ENCODE results near the gene SMPD3.

The SMPD3 gene

DNA sequence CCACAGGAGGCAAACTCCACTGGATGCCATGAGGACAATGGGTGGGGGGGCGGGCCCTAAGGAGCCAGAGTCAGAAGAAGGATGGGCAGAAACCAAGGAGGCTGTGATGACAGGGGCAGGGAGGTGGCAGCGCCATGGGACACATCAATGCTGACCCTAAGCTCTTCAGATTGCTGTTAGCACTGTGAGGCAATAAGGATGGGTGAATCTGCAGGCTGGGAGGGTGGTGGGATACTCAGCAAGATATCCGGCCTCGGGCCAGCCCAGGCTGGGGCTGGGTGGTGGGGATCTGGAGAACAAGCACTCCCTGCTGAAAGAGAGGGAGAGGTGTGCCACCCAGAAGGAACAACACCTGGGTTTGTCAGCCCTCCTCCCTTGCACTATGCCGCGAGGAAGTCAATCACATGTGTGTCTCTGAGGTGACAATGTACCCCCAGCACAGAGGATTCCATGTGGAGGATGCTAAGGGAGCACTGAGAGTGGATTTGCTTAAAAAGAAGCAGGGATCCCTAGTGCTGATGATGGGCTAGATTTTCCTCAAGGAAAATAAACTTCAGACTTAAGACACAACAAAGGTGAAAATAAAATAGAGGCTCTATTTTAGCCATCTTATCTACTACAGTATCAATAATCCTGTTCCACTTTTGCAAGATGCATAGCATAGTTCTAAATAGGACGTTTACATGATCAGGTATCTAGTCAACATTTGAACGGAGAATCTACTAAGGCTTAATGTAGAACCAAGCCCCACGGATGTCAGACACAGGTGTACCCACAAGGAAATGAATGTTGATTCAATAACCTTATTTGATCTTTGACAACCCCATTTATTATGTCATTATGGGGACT, 22.6 kb downstream of the SMPD3 start:
- Histone ChIP-seq H3K4me1 (ENCODE audit: control insufficient read depth in 5 of 5, insufficient read depth in 5 of 5, low read length in 5 of 5) (no peaks in the 10 kb centered on the region), H3K4me3 (ENCODE audit: low read depth in 1 of 5, low read length in 5 of 5) (no peak overlapping the region), H3K36me3 (ENCODE audit: control insufficient read depth in 5 of 5, insufficient read depth in 5 of 5, low read length in 5 of 5) (no peaks in the 10 kb centered on the region), H3K9me3 (ENCODE audit: control insufficient read depth in 5 of 5, low read length in 5 of 5) (no peaks in the 10 kb centered on the region), H3K27me3 (ENCODE audit: control insufficient read depth in 5 of 5, insufficient read depth in 4 of 5, low read length in 5 of 5) (no peaks in the 10 kb centered on the region), H3K27ac (ENCODE audit: low read depth, low read length) (no peak overlapping the region), H3K9ac (ENCODE audit: low read length in 5 of 5) (no peak overlapping the region)

- H3K36me3 ChIP-seq (ENCODE audit: control insufficient read depth in 5 of 5, insufficient read depth in 5 of 5, low read length in 5 of 5) = no peaks in the 10 kb centered on the region
- no peaks in the 10 kb centered on the region for H3K4me1 ChIP-seq (ENCODE audit: control insufficient read depth in 5 of 5, insufficient read depth in 5 of 5, low read length in 5 of 5)
- H3K4me3 ChIP-seq (ENCODE audit: low read depth in 1 of 5, low read length in 5 of 5) = no peak overlapping the region
Measured at GRCh38 chr16:68423771-68424170, 24.5 kb downstream of the SMPD3 start.

DNA sequence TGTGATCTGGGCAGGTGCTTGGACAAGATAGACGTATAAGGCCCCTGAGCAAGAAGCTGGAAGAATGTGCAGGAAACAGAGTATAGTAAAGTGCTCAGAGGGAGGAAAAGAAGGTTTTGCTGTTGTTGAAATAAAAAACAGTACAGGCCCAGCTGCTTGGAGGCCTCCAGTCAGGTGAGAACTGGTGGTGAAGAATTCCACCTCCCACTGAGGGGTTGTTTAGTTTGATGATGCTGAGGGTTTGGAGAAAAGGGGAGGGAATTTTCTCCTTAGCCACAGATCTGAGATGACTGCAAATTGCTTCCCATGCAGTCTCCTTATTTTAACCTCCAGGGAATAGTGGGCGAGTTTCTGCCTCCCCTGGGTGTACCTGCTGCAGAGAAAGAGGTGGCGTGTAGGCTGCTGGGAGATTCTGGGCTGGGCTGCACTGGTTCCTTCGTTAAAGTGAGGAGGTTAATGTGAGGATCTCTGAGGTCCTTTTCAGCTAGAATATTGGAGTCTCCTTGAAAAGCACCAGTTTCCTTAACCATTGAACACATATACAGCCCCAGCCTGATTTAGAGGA, 25.8 kb downstream of the SMPD3 start:
- H3K4me1 ChIP-seq (ENCODE audit: control insufficient read depth in 5 of 5, insufficient read depth in 5 of 5, low read length in 5 of 5) = peaks cover 0 to 7% (median 0%) of the 10 kb centered on the region in 5 donors
- H3K27me3 ChIP-seq (ENCODE audit: control insufficient read depth in 5 of 5, insufficient read depth in 4 of 5, low read length in 5 of 5) = no peaks in the 10 kb centered on the region
- no peak overlapping the region for H3K4me3 ChIP-seq (ENCODE audit: low read depth in 1 of 5, low read length in 5 of 5)
- H3K9ac ChIP-seq (ENCODE audit: low read length in 5 of 5) = no peak overlapping the region
- no peaks in the 10 kb centered on the region for H3K9me3 ChIP-seq (ENCODE audit: control insufficient read depth in 5 of 5, low read length in 5 of 5)
- no peak overlapping the region for H3K27ac ChIP-seq (ENCODE audit: low read depth, low read length)
- H3K36me3 ChIP-seq (ENCODE audit: control insufficient read depth in 5 of 5, insufficient read depth in 5 of 5, low read length in 5 of 5) = no peaks in the 10 kb centered on the region

More at GRCh38 chr16:68423771-68424170, 24.5 kb downstream of the SMPD3 start:
- H3K9me3 ChIP-seq (ENCODE audit: control insufficient read depth in 5 of 5, low read length in 5 of 5) = no peaks in the 10 kb centered on the region
- no peak overlapping the region for H3K9ac ChIP-seq (ENCODE audit: low read length in 5 of 5)
- H3K27ac ChIP-seq (ENCODE audit: low read depth, low read length) = no peak overlapping the region
- H3K27me3 ChIP-seq (ENCODE audit: control insufficient read depth in 5 of 5, insufficient read depth in 4 of 5, low read length in 5 of 5) = no peaks in the 10 kb centered on the region

- Histone ChIP-seq H3K27ac (ENCODE audit: low read depth, low read length) (no peak overlapping the region), H3K27me3 (ENCODE audit: control insufficient read depth in 5 of 5, insufficient read depth in 4 of 5, low read length in 5 of 5) (no peaks in the 10 kb centered on the region), H3K9me3 (ENCODE audit: control insufficient read depth in 5 of 5, low read length in 5 of 5) (no peaks in the 10 kb centered on the region), H3K36me3 (ENCODE audit: control insufficient read depth in 5 of 5, insufficient read depth in 5 of 5, low read length in 5 of 5) (no peaks in the 10 kb centered on the region), H3K4me3 (ENCODE audit: low read depth in 1 of 5, low read length in 5 of 5) (no peak overlapping the region), H3K4me1 (ENCODE audit: control insufficient read depth in 5 of 5, insufficient read depth in 5 of 5, low read length in 5 of 5) (peaks cover 0 to 12% (median 0%) of the 10 kb centered on the region in 5 donors), H3K9ac (ENCODE audit: low read length in 5 of 5) (no peak overlapping the region)
Measured at GRCh38 chr16:68421076-68421475, 27.2 kb downstream of the SMPD3 start.

DNA sequence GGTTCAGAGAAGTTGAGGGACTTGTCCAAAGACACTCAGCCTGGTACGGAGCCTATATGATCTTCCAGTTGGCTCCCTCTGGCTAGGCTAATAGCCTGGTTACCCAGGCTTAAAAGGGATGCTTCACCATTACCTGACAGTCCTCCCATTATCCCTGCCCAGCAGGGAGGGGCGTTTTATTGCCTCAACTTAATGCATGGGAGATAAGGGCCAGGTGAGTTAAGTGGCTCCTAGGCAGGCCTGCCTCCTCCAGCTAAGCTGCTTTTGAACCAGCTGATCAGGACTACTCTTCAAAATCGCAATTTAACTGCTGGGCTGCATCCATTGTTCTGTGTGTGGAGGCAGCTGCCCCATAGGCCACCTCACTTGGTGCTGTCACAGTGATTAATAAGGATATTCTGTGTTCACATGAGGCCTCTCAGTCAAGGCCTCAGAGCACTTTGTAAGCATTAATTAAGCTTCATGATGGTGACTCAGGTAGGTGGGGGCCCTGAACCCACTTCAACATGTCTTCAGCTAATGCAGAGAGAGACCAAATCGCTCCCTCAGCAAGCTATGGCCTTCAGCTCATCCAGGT, 27.9 kb downstream of the SMPD3 start:
- Histone ChIP-seq H3K4me1 (ENCODE audit: control insufficient read depth in 5 of 5, insufficient read depth in 5 of 5, low read length in 5 of 5) (peaks cover 0 to 12% (median 0%) of the 10 kb centered on the region in 5 donors), H3K4me3 (ENCODE audit: low read depth in 1 of 5, low read length in 5 of 5) (no peak overlapping the region), H3K9me3 (ENCODE audit: control insufficient read depth in 5 of 5, low read length in 5 of 5) (no peaks in the 10 kb centered on the region), H3K27me3 (ENCODE audit: control insufficient read depth in 5 of 5, insufficient read depth in 4 of 5, low read length in 5 of 5) (no peaks in the 10 kb centered on the region), H3K27ac (ENCODE audit: low read depth, low read length) (no peak overlapping the region), H3K9ac (ENCODE audit: low read length in 5 of 5) (no peak overlapping the region), H3K36me3 (ENCODE audit: control insufficient read depth in 5 of 5, insufficient read depth in 5 of 5, low read length in 5 of 5) (no peaks in the 10 kb centered on the region)

- Histone ChIP-seq H3K36me3 (ENCODE audit: control insufficient read depth in 5 of 5, insufficient read depth in 5 of 5, low read length in 5 of 5) (no peaks in the 10 kb centered on the region), H3K27ac (ENCODE audit: low read depth, low read length) (no peak overlapping the region)
Measured at GRCh38 chr16:68417711-68418301, 30.5 kb downstream of the SMPD3 start.

DNA sequence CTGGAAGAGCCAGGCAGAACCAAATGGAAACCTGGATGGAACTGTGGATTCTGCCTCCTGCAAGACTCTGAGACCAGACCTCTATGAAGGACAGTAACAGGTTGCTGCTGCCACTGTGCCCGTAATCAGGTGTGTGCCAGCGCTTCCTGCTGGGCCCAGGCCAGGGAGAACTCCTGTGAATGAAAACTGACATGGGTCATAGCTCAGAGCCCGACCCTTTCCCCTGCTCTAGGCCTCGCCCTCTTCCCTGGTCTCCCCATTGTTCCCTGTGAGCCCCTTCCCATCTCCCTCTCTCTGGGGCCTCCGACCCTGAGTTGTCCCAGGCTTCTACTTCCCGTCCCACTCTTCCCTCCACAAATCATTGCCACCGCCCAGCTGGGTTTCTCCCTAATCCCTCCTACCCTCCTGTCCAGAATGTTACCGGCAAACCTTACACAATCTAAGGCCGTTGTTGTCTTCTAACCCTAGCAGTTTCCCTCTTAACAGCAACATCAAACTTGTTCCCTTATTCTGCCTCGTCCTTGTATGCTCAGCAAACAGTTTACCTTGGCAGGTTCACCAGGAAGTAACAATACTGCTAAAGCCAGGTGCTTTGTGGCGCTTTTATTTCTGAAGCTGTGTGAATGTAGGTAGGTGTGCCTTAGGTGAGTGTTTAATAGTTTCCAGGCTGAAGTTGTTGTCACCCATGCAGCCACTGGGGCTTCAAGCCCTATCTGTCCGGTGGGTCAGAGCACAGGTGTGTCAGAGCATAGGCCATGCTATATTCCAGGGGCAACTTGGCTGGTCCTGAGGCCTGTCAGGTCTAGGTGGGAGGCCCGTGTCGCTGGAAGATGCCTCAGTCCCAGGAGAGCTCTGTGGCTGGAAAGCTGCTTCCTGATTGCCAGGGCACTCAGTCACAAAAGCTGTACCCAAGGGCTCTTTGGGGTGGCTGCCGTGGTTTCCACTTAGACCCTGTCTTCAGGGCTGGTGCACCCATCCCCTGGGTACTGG, 32.0 kb downstream of the SMPD3 start:
- Histone ChIP-seq H3K36me3 (ENCODE audit: control insufficient read depth in 5 of 5, insufficient read depth in 5 of 5, low read length in 5 of 5) (no peaks in the 10 kb centered on the region), H3K4me1 (ENCODE audit: control insufficient read depth in 5 of 5, insufficient read depth in 5 of 5, low read length in 5 of 5) (peaks cover 0 to 12% (median 0%) of the 10 kb centered on the region in 5 donors), H3K27me3 (ENCODE audit: control insufficient read depth in 5 of 5, insufficient read depth in 4 of 5, low read length in 5 of 5) (peaks cover 0 to 3% (median 0%) of the 10 kb centered on the region in 5 donors), H3K9ac (ENCODE audit: low read length in 5 of 5) (no peak overlapping the region), H3K9me3 (ENCODE audit: control insufficient read depth in 5 of 5, low read length in 5 of 5) (no peaks in the 10 kb centered on the region), H3K4me3 (ENCODE audit: low read depth in 1 of 5, low read length in 5 of 5) (no peak overlapping the region), H3K27ac (ENCODE audit: low read depth, low read length) (no peak overlapping the region)

More at GRCh38 chr16:68417711-68418301, 30.5 kb downstream of the SMPD3 start:
- no peaks in the 10 kb centered on the region for H3K9me3 ChIP-seq (ENCODE audit: control insufficient read depth in 5 of 5, low read length in 5 of 5)
- H3K9ac ChIP-seq (ENCODE audit: low read length in 5 of 5) = no peak overlapping the region
- H3K4me3 ChIP-seq (ENCODE audit: low read depth in 1 of 5, low read length in 5 of 5) = no peak overlapping the region
- peaks cover 0 to 12% (median 0%) of the 10 kb centered on the region in 5 donors for H3K4me1 ChIP-seq (ENCODE audit: control insufficient read depth in 5 of 5, insufficient read depth in 5 of 5, low read length in 5 of 5)
- H3K27me3 ChIP-seq (ENCODE audit: control insufficient read depth in 5 of 5, insufficient read depth in 4 of 5, low read length in 5 of 5) = no peaks in the 10 kb centered on the region

GRCh38 chr16:68414581-68414980, 33.7 kb downstream of the SMPD3 start:
- Histone ChIP-seq H3K4me3 (ENCODE audit: low read depth in 1 of 5, low read length in 5 of 5) (no peak overlapping the region), H3K27ac (ENCODE audit: low read depth, low read length) (no peak overlapping the region), H3K4me1 (ENCODE audit: control insufficient read depth in 5 of 5, insufficient read depth in 5 of 5, low read length in 5 of 5) (peaks cover 0 to 12% (median 0%) of the 10 kb centered on the region in 5 donors), H3K36me3 (ENCODE audit: control insufficient read depth in 5 of 5, insufficient read depth in 5 of 5, low read length in 5 of 5) (no peaks in the 10 kb centered on the region), H3K9ac (ENCODE audit: low read length in 5 of 5) (no peak overlapping the region), H3K27me3 (ENCODE audit: control insufficient read depth in 5 of 5, insufficient read depth in 4 of 5, low read length in 5 of 5) (peaks cover 0 to 6% (median 3%) of the 10 kb centered on the region in 5 donors), H3K9me3 (ENCODE audit: control insufficient read depth in 5 of 5, low read length in 5 of 5) (no peaks in the 10 kb centered on the region)

DNA sequence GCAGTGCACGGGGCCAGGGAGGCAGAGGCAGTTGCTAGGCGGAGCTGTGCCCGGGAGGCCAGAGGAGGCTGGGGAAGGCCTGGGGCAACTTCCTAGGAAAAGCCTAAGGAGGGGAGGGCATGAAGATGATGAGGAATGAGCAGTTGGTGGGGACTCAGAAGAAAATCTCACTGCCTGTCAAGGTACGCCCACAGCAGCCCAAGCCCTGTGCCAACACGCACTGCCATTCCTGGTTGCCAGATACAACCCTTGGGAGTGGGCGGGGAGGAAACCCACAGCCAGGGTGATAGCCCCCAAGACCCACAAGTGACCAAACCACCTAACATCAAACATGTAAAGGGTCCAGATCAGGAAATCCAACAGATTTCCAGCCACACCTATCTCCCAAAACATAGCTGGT, 36.2 kb downstream of the SMPD3 start:
- no peak overlapping the region for H3K4me3 ChIP-seq (ENCODE audit: low read depth in 1 of 5, low read length in 5 of 5)
- peaks cover 0 to 3% (median 0%) of the 10 kb centered on the region in 5 donors for H3K4me1 ChIP-seq (ENCODE audit: control insufficient read depth in 5 of 5, insufficient read depth in 5 of 5, low read length in 5 of 5)
- H3K9me3 ChIP-seq (ENCODE audit: control insufficient read depth in 5 of 5, low read length in 5 of 5) = no peaks in the 10 kb centered on the region
- no peak overlapping the region for H3K9ac ChIP-seq (ENCODE audit: low read length in 5 of 5)
- H3K27me3 ChIP-seq (ENCODE audit: control insufficient read depth in 5 of 5, insufficient read depth in 4 of 5, low read length in 5 of 5) = peaks cover 3 to 17% (median 6%) of the 10 kb centered on the region in 5 donors
- no peak overlapping the region for H3K27ac ChIP-seq (ENCODE audit: low read depth, low read length)
- H3K36me3 ChIP-seq (ENCODE audit: control insufficient read depth in 5 of 5, insufficient read depth in 5 of 5, low read length in 5 of 5) = no peaks in the 10 kb centered on the region

Data from subcutaneous abdominal adipose tissue (tissue), 5 donors.